GM18951 (cell line): Measurements from ENCODE around the gene CCND1.

Experiments used
- POLR2A ChIP-seq: IDR thresholded peaks from 4 replicates; pipeline ENCODE4 v1.6.1; 2011; ENCODE audit warnings: mild to moderate bottlenecking; ENCODE audit not compliant: insufficient read length, insufficient read depth; ENCODE audit errors: extremely low read depth
- in situ Hi-C: fragments of 300-500 bp; cut with MboI; formaldehyde crosslinking; loops from one replicate; pipeline ENCODE4 v1.12.0; 2022; ENCODE audit warnings: low sequenced_read_pairs, mixed read lengths, inconsistent platforms; ENCODE audit not compliant: unreplicated experiment

Gene CCND1

GRCh38 chr11:69662021-69662698 lies 21.2 kb downstream of the CCND1 start:
- in situ Hi-C loops = no loop called here
- TF ChIP-seq POLR2A = no peak

- no peak for TF ChIP-seq POLR2A
- in situ Hi-C loops = no loop called here
These were observed 21.9 kb downstream of the CCND1 start for GRCh38 chr11:69662806-69663205.

- in situ Hi-C loops = no loop called here
- TF ChIP-seq POLR2A = no peak
These were observed 22.4 kb downstream of the CCND1 start for GRCh38 chr11:69663326-69663725.

GRCh38 chr11:69664103-69664775 lies 23.3 kb downstream of the CCND1 start:
- TF ChIP-seq POLR2A = no peak
- in situ Hi-C loops = no loop called here

- in situ Hi-C loops = no loop called here
- no peak for TF ChIP-seq POLR2A
These were observed 23.9 kb downstream of the CCND1 start for GRCh38 chr11:69664901-69665300.

GRCh38 chr11:69665669-69666068 lies 24.7 kb downstream of the CCND1 start:
- TF ChIP-seq POLR2A = no peak
- in situ Hi-C loops = no loop called here

- no peak for TF ChIP-seq POLR2A
- in situ Hi-C loops = no loop called here
These were observed 25.3 kb downstream of the CCND1 start for GRCh38 chr11:69666261-69666660.

GRCh38 chr11:69666752-69667536 lies 26.0 kb downstream of the CCND1 start:
- in situ Hi-C loops = no loop called here
- TF ChIP-seq POLR2A = no peak

- in situ Hi-C loops = no loop called here
- no peak for TF ChIP-seq POLR2A
These were observed 27.0 kb downstream of the CCND1 start for GRCh38 chr11:69667619-69668604.

- no peak for TF ChIP-seq POLR2A
- in situ Hi-C loops = no loop called here
These were observed 28.5 kb downstream of the CCND1 start for GRCh38 chr11:69669486-69669885.

GRCh38 chr11:69670158-69670845 lies 29.3 kb downstream of the CCND1 start:
- no peak for TF ChIP-seq POLR2A
- in situ Hi-C loops = no loop called here
